Skeletal muscle cell (primary cell): ENCODE measurements around the gene FBXO31.

Experiments
- DNase-seq: peaks from one replicate; pipeline ENCODE4 v3.0.0-alpha.2; 2010; ENCODE audit warnings: low read depth
- H3K4me3 ChIP-seq: 2 replicates; pipeline ENCODE4 v1.5.1; 2011; ENCODE audit warnings: low read depth, mild to moderate bottlenecking, control low read depth, low read length, moderate library complexity

FBXO31 gene

GRCh38 chr16:87321336-87322107 is 62.1 kb downstream of the FBXO31 start:
- no peak for DNase-seq
- H3K4me3 ChIP-seq = no peak overlapping the region

- H3K4me3 ChIP-seq = no peak overlapping the region
- DNase-seq = no peak
Measured at GRCh38 chr16:87320510-87321227, 62.9 kb downstream of the FBXO31 start.

GRCh38 chr16:87319997-87320491 is 63.5 kb downstream of the FBXO31 start:
- DNase-seq = no peak
- no peak overlapping the region for H3K4me3 ChIP-seq

- DNase-seq = no peak
- no peak overlapping the region for H3K4me3 ChIP-seq
Measured at GRCh38 chr16:87319011-87319410, 64.6 kb downstream of the FBXO31 start.

- DNase-seq = peak; percentile 25
- peak overlapping the region; percentile 97 for H3K4me3 ChIP-seq
Measured at GRCh38 chr16:87317750-87318644, 65.6 kb downstream of the FBXO31 start.

GRCh38 chr16:87316923-87317749 is 66.4 kb downstream of the FBXO31 start, which contains the start of gene C16orf95:
Gene C16orf95, minus strand, starts transcription at chr16:87317392. Its CDS starts 150 bp downstream, at chr16:87317242.
- peak; percentile 83 for DNase-seq
- H3K4me3 ChIP-seq = peak within 1 kb of the TSS; percentile 97

- peak overlapping the region; percentile 97 for H3K4me3 ChIP-seq
- no peak for DNase-seq
Measured at GRCh38 chr16:87316450-87316922, 67.1 kb downstream of the FBXO31 start.

GRCh38 chr16:87314990-87315420 is 68.6 kb downstream of the FBXO31 start:
- H3K4me3 ChIP-seq = no peak overlapping the region
- no peak for DNase-seq

- H3K4me3 ChIP-seq = no peak overlapping the region
- DNase-seq = no peak
Measured at GRCh38 chr16:87312008-87312407, 71.6 kb downstream of the FBXO31 start.

GRCh38 chr16:87311387-87311786 is 72.2 kb downstream of the FBXO31 start:
- H3K4me3 ChIP-seq = no peak overlapping the region
- no peak for DNase-seq

GRCh38 chr16:87310610-87311009 is 73.0 kb downstream of the FBXO31 start:
- H3K4me3 ChIP-seq = no peak overlapping the region
- DNase-seq = no peak

- DNase-seq = no peak
Measured at GRCh38 chr16:87309620-87310525, 73.7 kb downstream of the FBXO31 start.

GRCh38 chr16:87308826-87309225 is 74.8 kb downstream of the FBXO31 start:
- DNase-seq = no peak
- no peak overlapping the region for H3K4me3 ChIP-seq

More at GRCh38 chr16:87309620-87310525, 73.7 kb downstream of the FBXO31 start:
- H3K4me3 ChIP-seq = no peak overlapping the region

GRCh38 chr16:87306516-87306915 is 77.1 kb downstream of the FBXO31 start:
- no peak for DNase-seq
- H3K4me3 ChIP-seq = no peak overlapping the region

GRCh38 chr16:87305505-87306391 is 77.8 kb downstream of the FBXO31 start:
- no peak for DNase-seq
- no peak overlapping the region for H3K4me3 ChIP-seq

- no peak for DNase-seq
- no peak overlapping the region for H3K4me3 ChIP-seq
Measured at GRCh38 chr16:87304951-87305350, 78.6 kb downstream of the FBXO31 start.
